HL-60/S4 treated with retinoic acid at 250 ng/mL for 4 days and 3 days (cell line): ENCODE results near the gene PHC2.

Experiments used
- in situ Hi-C: fragments of 300-500 bp; cut with MboI; formaldehyde crosslinking; loops from 2 replicates; pipeline ENCODE4 v1.7.0; 2022; ENCODE audit warnings: low sequenced_read_pairs

Gene PHC2

GRCh38 chr1:33391343-33392078, 39.4 kb downstream of the PHC2 start:
- in situ Hi-C loops = no loop called here

- in situ Hi-C loops = no loop called here
These were observed 40.4 kb downstream of the PHC2 start for GRCh38 chr1:33390542-33390941.

DNA sequence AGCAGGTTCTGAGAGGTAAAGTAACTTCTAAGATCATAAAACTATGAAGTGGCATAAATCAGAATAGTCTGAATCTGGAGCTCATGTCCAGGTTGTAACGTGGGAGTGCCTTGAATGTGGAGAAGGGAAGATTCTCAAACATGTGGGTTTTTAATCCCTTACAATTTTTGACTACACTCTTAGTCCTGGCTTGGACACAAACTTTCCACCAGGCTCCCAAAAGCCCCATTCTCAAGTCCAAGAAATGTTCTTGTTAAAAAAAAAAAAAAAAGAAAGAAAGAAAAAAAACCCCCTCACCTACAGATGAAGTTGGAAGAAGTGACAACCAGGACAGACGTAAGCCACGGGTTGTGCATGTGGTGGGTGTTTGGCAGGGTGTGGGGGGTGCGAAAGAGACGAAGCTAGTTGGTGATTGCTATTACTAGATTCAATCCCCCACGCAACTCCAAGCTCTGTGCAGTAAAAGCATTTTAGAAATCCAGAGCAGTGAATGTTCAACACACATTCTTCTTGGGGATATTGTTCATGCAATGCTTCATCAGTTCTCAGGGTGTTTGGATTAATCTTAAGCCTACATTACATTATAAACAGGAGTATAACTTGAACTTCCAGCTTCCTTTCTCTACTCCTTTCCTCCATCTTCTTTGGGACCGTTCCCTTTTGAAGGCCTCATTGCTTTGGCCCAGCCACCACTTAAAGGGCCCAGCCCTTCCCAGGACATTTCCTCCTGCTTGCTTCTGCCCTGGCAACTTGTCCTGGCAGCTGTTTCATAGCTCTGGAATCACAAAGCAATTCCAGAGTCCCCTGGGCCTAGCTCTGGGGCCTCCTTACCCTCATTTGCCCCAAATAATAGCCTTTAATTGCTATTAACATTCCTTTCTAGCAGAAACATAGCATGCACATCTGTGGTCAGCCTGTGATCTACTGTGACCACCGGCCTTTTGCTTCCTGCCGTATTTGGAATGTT, 41.8 kb downstream of the PHC2 start:
- in situ Hi-C loops = no loop called here

GRCh38 chr1:33387625-33388024, 43.3 kb downstream of the PHC2 start:
- in situ Hi-C loops = no loop called here

DNA sequence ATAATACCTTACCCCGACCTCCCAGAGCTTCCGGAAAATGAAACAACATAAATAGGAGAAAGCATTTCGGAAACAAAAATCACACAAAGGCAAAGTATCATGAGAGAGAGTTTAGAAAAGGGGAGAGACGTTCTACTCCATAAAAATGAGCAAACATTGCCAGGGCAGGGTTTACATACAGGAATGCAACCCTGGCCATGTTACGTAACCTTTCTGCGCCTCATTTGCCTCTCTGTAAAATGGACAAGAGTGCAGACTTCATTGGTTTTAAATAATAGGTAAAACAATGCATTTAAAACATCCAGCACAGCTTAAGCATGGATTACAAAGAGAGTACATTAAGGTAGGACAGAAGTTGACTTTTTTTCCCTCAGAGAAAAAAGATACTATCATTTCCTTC, 45.6 kb downstream of the PHC2 start:
- in situ Hi-C loops = no loop called here

DNA sequence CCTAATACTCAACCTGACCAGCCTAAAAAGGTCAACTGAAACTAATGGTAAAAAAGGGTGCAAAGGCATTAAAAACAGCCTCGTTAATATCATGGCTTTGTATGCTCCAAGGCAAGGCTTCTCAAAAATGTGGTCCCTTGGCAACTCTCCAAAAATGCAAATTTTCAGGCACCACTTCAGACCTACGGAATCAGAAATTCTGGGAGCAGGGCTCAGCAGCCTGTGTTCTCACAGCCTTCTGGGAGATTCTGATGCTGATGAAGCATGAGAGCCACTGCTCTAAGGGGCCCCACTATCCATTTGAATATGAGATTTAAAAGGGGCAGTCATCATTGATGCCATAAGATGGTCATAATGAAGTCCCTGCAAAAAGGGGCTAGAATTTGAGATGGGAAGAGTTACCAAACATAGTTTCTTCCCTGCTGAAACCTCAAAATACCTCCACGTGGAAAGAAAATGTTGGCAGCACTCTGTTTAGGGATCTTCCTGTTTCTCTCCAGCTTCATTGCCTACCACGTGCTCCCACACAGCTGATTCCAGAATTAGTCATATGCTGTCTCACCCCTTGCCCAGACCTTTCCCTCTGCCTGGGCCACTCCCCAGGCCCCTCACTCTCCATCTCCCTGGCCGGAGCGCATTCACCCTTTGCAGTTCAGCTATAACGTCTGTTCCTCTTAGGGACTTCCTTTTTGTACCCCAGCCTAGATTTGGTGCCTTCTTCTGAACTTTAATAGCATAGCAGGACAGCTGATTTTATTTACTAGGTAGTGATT, 46.7 kb downstream of the PHC2 start:
- in situ Hi-C loops = no loop called here

- in situ Hi-C loops = no loop called here
These were observed 47.4 kb downstream of the PHC2 start for GRCh38 chr1:33383489-33383888.

DNA sequence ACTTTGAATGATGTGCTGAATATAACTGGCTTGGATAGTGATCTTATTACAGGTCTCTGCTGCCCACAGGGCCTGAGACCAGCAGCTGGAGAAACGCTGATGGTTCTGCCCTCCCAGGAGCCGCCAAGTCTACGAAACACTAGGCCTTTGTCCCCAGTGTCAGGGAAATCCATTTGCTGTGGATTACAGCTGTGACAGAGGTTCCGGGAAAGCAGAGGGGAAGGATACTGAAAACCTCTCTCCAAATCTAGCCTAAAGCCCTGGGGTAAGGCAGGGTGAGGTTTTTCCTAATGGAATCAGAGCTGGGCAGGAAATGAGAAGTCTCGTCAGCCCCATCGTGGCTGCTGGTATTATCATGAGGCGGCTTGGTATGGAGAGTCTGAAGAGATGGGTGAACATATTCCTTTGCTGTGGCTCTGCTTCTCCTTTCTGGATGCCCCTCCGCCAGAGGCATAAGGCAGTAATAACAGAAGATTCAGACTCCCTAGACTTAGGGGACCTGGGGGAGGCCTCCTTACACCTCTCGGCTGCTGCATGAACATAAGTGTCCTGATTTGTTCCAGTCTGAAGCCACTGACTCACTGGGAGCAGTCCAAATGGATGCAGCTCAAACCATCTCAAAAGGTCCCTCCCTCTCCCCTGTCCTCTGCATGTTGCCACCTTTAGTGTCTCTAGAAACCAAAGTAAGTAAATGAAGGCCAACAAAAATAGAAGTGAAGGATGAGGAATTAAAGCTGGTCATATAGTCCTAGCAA, 48.1 kb downstream of the PHC2 start:
- in situ Hi-C loops = no loop called here

DNA sequence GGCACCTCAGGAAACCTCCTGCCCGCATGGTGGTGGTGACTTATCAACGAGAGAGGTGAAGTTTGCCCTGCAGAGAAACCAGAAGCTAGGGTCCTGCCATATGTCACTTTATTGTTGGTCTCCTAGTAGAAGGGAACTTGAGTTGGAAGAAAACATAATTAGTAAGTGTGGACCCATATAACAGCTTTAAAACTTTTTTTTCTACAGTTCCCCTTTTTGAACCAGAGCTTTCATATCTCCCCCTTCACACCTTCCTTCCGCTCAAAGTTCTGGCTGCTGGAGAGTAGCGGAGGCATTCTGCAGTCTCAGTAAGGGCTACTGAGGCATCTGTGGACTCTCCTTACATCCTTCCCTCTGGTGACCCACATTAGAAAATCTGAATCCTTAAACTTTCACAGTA, 48.9 kb downstream of the PHC2 start:
- in situ Hi-C loops = no loop called here

DNA sequence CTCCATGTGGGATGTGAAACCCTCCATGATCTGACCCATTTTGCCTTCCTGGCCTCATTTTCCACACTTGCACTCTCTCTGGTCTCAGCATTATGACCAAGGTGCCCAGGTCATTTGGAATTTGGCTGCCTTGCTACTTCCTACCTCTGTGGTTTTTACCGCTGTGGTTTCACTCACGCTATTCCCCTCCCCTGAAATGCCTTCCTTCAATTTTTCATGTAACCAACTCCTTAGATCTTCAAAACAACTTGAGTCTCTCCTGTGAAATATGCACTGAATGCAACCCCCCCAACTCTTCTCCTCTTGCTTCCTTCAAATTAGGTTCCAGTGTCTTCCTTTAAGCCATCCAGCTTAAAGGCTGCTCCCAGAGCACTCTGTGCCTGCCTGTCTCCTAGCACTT, 50.1 kb downstream of the PHC2 start:
- in situ Hi-C loops = no loop called here

- in situ Hi-C loops = no loop called here
These were observed 51.1 kb downstream of the PHC2 start for GRCh38 chr1:33379631-33380354.

DNA sequence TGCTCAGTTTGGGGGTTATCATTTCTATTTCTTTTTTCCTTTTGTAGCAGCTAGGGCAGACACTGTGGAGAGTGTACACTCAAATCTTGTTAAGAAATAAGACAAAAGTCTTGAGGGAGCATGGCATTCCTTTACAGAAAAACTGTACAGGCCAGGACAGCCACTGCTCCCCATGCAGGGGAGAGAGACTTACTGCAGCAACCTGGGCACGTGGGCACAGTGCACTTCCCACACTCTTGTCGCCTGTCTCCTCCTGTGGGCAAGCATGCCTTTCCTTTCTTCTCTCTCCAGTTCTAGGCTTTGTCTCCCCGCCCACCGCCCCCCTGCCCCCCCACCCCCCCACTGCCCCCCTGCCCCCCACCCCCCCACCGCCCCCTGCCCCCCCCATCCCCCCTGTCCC, 51.9 kb downstream of the PHC2 start:
- in situ Hi-C loops = no loop called here

DNA sequence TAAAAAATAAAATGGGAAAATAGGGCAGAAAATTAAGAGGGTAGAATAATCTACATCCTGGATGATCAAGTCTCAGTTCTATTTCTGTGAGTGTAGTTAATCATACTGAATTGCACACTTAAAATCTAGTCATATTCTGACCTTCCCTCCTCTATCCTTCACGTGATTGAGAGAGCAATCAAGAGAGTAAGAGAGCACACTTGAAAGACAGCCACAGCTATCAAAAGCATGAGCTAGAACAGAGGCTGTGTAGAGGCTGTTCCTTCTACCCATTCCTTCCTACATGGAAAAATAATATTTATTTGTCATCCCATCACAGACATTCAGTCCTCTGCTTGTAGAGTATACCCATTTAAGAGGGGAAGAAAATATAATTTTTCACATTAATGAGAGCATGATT, 52.4 kb downstream of the PHC2 start:
- in situ Hi-C loops = no loop called here

GRCh38 chr1:33377756-33378155, 53.1 kb downstream of the PHC2 start:
- in situ Hi-C loops = no loop called here

DNA sequence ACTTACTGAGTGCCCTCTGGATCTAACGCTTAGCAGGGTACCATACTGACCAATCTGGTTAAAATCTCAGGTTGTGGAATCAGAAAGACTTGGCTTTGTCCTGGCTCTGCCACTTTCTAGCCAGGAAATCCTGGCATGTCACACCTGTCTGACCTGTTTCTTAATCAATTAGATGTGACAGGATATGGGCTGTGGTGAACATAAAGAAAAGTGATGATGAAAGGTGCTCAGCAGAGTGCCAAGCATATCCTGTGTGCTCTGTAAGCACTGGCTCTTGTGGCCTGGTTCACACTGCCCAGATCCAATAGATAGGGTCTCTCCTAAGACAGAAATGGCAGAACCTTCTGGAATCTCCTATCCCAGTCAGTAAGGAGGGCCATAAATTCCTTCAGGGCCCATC, 53.9 kb downstream of the PHC2 start:
- in situ Hi-C loops = no loop called here

DNA sequence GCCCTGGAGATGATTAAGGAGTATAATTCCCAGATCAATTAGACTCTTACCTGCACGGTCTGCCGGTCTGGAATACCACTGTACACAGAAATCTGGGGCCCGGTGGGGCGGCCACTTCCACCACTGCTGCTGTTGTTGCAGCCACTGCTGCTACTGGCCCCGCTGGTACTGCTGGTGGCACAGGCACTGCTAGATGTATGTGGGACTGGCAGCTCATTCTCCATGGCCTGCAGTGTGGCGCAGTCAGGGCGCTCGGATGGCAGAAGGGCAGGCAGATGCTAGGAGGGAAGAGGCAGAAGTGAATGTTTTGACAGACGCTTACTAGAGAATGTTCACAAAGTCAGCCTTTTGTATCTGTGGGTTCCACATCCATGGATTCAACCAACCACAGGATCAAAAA, 55.6 kb downstream of the PHC2 start:
- in situ Hi-C loops = no loop called here

- in situ Hi-C loops = no loop called here
These were observed 56.4 kb downstream of the PHC2 start for GRCh38 chr1:33374336-33375105.

DNA sequence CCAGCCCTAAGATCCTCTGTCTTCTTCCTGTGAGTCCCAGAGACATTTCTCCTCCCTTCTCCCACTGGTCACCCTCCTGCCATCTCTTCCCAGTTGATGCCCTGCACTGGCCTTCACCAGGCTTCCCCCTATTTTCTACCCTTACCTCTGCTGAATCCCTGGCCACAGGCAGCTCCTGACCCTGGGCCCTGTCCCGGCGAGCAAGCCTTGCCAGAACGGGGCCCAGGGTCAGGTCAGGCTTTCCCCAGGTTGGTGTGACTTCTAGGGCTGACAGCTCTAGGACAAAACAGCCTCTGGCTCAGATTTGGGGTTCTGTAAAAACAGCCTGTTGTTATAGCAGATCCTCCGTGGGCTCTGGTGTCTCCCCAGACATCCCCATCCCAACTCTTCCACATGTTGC, 57.3 kb downstream of the PHC2 start:
- in situ Hi-C loops = no loop called here

DNA sequence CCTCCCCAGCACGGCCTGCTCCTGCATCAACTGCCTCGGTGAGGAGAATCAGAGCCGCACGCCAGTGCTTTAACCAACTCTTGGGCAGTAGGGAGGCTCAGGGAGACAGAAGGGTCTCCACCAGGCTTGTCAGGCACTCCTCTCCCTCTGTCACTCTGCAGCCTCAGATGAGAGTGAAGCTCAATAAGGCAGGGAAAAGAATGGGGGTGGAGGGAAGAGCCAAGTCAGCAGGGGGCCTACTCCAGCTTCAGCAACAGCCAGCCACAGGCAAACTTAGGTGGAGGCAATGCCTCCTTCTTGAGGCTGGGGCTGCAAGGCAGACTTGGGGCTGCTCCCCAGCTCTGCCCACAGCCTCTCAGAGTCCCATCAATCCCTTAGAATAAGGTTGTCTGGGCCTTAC, 58.2 kb downstream of the PHC2 start:
- in situ Hi-C loops = no loop called here
